GM15510 (cell line): ENCODE results near the gene CACNA1C.

Experiments
- POLR2A ChIP-seq: IDR thresholded peaks from 3 replicates; pipeline ENCODE4 v1.6.1; 2011; ENCODE audit warnings: borderline replicate concordance; ENCODE audit not compliant: insufficient read length; ENCODE audit errors: extremely low read depth

CACNA1C gene

GRCh38 chr12:2667716-2668440 is 615.1 kb downstream of the CACNA1C start:
- no peak for TF ChIP-seq POLR2A

- TF ChIP-seq POLR2A, result no peak
Measured at GRCh38 chr12:2668816-2669215, 616.0 kb downstream of the CACNA1C start.

DNA sequence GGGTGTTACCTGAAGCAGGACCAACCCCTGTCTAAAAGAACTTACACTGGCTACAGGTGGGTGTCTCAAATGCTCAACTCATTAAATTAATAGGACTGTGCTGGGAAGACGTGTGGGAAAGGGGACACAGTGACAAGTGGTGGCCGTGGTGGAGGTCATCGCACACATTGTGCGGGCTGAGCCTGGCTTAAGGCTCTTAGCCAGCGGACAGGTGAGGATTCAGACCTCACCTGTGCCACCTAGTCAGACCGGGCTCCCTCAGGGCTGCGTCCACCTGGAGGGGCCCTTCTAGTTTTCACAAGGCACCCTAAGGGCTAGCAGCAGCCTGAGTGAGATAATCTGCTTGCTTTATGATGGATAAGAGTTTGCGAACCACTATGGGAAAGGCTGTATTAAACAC is 616.8 kb downstream of the CACNA1C start:
- TF ChIP-seq POLR2A, result no peak

GRCh38 chr12:2672863-2673262 is 620.1 kb downstream of the CACNA1C start:
- TF ChIP-seq POLR2A, result no peak

- no peak for TF ChIP-seq POLR2A
Measured at GRCh38 chr12:2673966-2674810, 621.4 kb downstream of the CACNA1C start.

- TF ChIP-seq POLR2A, result no peak
Measured at GRCh38 chr12:2675776-2676175, 623.0 kb downstream of the CACNA1C start.

DNA sequence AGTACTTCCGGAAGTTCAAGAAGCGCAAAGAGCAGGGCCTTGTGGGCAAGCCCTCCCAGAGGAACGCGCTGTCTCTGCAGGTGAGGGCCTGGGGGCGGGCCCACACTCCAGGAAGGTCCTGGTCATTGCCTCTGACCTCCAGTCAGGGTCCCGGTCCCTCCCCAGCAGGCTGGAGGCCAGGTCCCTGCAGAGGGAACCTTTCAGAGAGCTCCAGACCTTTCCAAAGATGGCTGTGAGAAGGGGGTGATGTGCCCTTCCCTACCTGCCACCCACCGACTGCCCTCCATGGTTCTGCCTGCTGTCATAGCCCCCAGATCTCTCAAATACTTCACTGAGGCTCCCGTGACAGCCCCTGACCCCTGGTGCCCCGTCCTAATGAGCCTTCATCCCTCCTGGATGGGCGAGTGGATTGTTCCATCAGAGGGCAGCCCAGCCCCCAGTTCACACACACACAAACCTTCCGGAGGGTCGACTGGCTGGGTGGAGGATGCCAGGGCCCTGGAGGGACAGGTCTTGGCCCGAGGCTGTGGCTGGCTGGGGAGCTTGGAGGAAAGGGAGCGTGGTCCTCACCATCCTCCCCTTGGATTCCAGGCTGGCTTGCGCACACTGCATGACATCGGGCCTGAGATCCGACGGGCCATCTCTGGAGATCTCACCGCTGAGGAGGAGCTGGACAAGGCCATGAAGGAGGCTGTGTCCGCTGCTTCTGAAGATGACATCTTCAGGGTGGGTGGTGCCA is 624.5 kb downstream of the CACNA1C start:
- no peak for TF ChIP-seq POLR2A

- TF ChIP-seq POLR2A, result no peak
Measured at GRCh38 chr12:2678426-2678825, 625.6 kb downstream of the CACNA1C start.

DNA sequence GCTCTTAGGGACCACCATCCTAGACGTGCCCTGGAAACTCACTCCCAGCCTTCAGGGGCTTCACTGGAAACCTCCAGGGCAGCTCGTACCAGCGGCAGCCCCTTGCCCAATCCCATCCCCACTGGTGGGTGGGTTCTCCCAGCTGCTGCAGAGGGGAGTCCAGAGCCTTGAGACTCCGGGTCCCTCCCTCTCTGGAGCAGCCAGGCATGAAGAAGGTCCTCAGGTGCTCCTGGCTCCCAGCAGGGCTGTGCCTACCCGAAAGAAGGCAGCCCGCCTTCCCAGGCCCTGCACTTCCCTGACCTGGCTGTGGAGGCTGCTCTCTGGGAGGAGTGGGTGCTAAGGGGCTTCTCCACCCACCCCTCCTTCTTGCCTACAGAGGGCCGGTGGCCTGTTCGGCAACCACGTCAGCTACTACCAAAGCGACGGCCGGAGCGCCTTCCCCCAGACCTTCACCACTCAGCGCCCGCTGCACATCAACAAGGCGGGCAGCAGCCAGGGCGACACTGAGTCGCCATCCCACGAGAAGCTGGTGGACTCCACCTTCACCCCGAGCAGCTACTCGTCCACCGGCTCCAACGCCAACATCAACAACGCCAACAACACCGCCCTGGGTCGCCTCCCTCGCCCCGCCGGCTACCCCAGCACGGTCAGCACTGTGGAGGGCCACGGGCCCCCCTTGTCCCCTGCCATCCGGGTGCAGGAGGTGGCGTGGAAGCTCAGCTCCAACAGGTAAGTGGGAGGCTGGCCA is 626.5 kb downstream of the CACNA1C start:
- TF ChIP-seq POLR2A, result no peak

- no peak for TF ChIP-seq POLR2A
Measured at GRCh38 chr12:2679816-2680675, 627.3 kb downstream of the CACNA1C start.

GRCh38 chr12:2680676-2681039 is 627.9 kb downstream of the CACNA1C start:
- no peak for TF ChIP-seq POLR2A

GRCh38 chr12:2681450-2682205 is 628.8 kb downstream of the CACNA1C start:
- TF ChIP-seq POLR2A, result no peak
